GM12878 (cell line): ENCODE data around the gene CDK5RAP3.

Experiments
- CREB1 ChIP-seq: IDR thresholded peaks from 2 replicates; pipeline ENCODE4 v1.6.1; 2012; ENCODE audit warnings: low read depth, mild to moderate bottlenecking, inconsistent platforms
- EZH2 ChIP-seq: IDR thresholded peaks from 2 replicates; pipeline ENCODE4 v1.6.1; 2012; ENCODE audit warnings: low read depth, mild to moderate bottlenecking, control low read depth, inconsistent platforms, low read length, borderline replicate concordance; ENCODE audit not compliant: control insufficient read depth
- SUPT20H ChIP-seq: IDR thresholded peaks from 2 replicates; pipeline ENCODE4 v1.6.1; 2011; ENCODE audit warnings: low read depth, mild to moderate bottlenecking, low read length, moderate library complexity, borderline replicate concordance; ENCODE audit not compliant: control insufficient read depth
- ZBTB4 ChIP-seq: fragments of 450-650 bp; formaldehyde crosslinking; IDR thresholded peaks from 2 replicates; pipeline ENCODE4 v1.4.0; 2022; ENCODE audit warnings: mild to moderate bottlenecking, moderate library complexity

- TF ChIP-seq EZH2 (no peak), CREB1 (no peak), SUPT20H (no peak), ZBTB4 (CRISPR knock-in tag) (no peak)
Measured at GRCh38 chr17:47937941-47938340, 33.0 kb upstream of the CDK5RAP3 start.
